ENCODE measurements around the gene RPL18A. TPM values are rescaled to one million over a fixed set of nuclear protein-coding genes. Genes with fewer than 3 reads are reported as not detected.

RPL18A gene
- total RNA-seq, 1 donor from 2014 or later = 2,478 TPM

DNA sequence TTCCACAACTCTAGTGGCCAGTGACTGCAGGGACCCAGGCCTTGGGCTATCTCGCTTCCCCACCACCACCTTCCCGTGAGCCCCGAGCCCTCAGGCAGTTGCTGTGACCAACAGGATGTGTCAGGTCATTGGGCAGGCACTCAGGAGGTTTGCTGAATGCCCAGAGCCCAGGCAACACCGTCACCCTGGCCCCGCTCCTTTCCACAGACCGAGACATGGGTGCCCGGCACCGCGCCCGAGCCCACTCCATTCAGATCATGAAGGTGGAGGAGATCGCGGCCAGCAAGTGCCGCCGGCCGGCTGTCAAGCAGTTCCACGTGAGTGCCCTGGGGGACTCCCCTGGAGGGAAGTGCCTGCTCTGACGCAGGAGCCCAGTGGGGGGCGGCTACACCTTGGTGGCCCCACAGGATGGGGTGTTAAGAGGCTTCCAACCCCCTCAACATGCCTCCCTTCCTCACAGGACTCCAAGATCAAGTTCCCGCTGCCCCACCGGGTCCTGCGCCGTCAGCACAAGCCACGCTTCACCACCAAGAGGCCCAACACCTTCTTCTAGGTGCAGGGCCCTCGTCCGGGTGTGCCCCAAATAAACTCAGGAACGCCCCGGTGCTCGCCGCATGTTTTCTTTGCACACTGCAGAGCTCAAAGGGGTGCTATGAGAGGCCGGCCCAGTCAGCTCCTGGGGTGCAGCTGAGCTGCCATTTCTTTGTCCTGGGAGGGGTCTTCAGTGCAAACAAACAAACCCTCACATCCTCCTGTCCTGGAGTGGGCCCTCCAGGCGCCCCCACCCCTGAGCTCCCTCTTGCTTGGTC is 3.2 kb downstream of the RPL18A start:
- Histone ChIP-seq H3K27me3 (ENCODE audit: control insufficient read depth, insufficient read depth, low read length) (peaks cover 6% of the 10 kb centered on the region), H3K4me3 (ENCODE audit: low read depth, low read length) (no peak overlapping the region), H3K36me3 (ENCODE audit: control insufficient read depth, insufficient read depth, low read length) (peaks cover 7% of the 10 kb centered on the region)
- TF ChIP-seq, protein P1, sequence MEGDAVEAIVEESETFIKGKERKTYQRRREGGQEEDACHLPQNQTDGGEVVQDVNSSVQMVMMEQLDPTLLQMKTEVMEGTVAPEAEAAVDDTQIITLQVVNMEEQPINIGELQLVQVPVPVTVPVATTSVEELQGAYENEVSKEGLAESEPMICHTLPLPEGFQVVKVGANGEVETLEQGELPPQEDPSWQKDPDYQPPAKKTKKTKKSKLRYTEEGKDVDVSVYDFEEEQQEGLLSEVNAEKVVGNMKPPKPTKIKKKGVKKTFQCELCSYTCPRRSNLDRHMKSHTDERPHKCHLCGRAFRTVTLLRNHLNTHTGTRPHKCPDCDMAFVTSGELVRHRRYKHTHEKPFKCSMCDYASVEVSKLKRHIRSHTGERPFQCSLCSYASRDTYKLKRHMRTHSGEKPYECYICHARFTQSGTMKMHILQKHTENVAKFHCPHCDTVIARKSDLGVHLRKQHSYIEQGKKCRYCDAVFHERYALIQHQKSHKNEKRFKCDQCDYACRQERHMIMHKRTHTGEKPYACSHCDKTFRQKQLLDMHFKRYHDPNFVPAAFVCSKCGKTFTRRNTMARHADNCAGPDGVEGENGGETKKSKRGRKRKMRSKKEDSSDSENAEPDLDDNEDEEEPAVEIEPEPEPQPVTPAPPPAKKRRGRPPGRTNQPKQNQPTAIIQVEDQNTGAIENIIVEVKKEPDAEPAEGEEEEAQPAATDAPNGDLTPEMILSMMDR (IDR thresholded peaks at IDR 0.05; ENCODE audit: insufficient read depth, low read length, poor library complexity, severe bottlenecking) = no peak
- DNase-seq (ENCODE audit: low read depth) = no peak

DNA sequence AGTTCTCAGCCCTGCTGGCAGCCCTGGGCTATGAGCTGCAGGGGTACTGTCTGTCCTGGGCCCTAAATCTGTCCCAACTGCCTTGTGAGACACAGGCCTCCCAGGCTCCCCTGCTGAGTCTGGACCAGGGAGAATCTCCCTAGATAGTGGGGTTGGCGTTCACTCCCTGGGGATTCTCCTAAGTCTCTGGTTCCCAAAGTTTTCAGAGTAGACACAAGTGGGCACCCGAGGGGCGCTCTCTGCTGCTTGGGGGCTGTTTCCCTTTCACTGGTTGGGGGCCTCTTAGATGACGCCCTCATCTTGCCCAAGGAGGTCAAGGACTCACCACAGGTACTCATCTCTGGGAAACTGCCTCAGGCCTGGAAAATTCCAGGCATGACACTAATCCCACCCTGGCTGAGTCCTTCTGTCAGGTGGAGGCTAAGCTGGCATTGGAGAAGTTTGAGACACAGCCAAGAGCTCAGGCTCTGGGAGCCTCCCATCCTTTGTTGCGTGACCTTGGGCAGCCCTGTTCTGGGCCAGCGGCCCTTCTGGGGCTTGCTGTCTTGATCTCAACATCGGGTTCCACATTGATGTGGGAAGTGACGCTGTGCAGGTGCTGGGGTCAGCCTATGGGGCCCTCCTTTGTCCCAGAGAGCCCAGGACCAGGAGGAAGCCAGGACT is 3.9 kb downstream of the RPL18A start:
- TF ChIP-seq, protein P1 (IDR thresholded peaks at IDR 0.05; ENCODE audit: insufficient read depth, low read length, poor library complexity, severe bottlenecking) = no peak
- Histone ChIP-seq H3K27me3 (ENCODE audit: control insufficient read depth, insufficient read depth, low read length) (peaks cover 12% of the 10 kb centered on the region), H3K36me3 (ENCODE audit: control insufficient read depth, insufficient read depth, low read length) (peaks cover 7% of the 10 kb centered on the region), H3K4me3 (ENCODE audit: low read depth, low read length) (no peak overlapping the region)
- DNase-seq (ENCODE audit: low read depth) = no peak

DNA sequence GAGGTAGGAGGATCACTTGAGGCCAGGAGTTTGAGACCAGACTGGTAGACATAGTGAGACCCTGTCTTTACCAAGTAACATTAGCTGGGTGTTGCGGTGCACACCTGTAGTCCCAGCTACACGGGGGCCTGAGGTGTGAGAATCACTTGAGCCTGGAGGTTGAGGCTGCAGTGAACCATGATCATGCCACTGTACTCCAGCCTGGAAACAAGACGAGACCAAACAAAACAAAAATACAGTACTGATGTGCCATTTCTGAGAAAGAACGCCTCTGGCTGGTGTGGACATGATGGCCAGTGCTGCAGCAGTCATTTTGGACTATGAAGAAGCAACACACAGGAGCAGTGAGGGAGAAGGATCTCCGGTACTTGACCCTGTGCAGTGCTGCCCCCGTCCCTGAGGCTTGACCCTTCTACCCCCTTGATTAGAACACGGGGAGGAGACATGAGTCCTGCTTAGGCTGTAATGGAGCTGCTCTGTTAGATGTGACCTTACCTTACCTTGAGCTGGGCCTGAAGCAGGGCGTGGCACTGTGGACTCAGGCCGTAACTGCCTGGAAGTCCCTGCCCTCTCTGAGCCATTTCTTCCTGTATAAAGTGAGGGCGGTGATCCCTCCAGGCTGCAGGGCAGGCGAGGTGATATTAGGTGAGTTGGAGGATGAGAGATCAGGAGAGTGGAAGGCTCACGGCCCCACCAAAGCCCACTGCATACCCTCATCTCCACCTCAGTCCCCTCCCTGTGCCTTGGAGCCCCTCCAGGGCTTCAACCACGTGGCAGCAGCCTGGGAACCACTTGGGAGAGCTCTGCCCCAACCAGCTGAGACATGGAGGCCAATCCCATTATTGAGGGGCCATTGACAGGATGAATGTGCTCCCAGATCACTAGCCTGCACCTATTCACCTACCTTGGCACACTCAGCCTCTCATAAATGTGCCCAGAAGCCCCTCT is 5.9 kb downstream of the RPL18A start:
- H3K4me3 ChIP-seq (ENCODE audit: low read depth, low read length) = no peak overlapping the region

DNA sequence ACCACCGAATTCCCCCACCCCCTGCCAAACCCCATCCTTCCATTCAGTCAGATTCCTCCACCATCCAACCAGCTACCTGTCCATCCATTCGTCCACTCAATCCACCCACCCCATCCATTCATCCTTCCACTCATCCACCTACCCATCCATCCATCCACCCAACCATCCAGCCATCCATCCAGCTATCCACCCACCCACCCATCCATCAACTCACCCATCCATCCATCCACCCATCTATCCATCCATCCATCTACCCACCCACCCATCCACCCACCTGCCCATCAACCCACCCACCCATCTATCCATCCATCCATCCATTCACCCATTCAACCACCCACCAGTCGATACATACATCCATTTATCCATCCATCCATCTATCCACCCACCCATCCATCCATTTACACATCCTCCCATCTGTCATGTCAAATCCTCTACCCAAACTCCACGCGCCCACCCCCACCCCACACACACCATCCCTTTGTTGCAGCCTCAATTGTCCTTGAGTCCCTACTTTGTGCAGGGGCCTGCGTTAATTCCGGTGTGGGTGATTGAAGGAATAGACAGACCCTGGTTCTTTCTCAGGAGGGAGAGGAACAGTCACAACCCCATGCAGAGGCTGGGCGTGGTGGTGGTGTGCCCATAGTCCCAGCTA is 6.7 kb downstream of the RPL18A start:
- peaks cover 7% of the 10 kb centered on the region for H3K36me3 ChIP-seq (ENCODE audit: control insufficient read depth, insufficient read depth, low read length)
- no peak overlapping the region for H3K4me3 ChIP-seq (ENCODE audit: low read depth, low read length)
- TF ChIP-seq, protein P1 (IDR thresholded peaks at IDR 0.05; ENCODE audit: insufficient read depth, low read length, poor library complexity, severe bottlenecking) = no peak
- H3K27me3 ChIP-seq (ENCODE audit: control insufficient read depth, insufficient read depth, low read length) = peaks cover 38% of the 10 kb centered on the region
- DNase-seq (ENCODE audit: low read depth) = no peak

More for the DNA sequence above, 5.9 kb downstream of the RPL18A start:
- DNase-seq (ENCODE audit: low read depth) = no peak
- TF ChIP-seq, protein P1 (IDR thresholded peaks at IDR 0.05; ENCODE audit: insufficient read depth, low read length, poor library complexity, severe bottlenecking) = no peak
- H3K36me3 ChIP-seq (ENCODE audit: control insufficient read depth, insufficient read depth, low read length) = peaks cover 7% of the 10 kb centered on the region
- peaks cover 30% of the 10 kb centered on the region for H3K27me3 ChIP-seq (ENCODE audit: control insufficient read depth, insufficient read depth, low read length)

DNA sequence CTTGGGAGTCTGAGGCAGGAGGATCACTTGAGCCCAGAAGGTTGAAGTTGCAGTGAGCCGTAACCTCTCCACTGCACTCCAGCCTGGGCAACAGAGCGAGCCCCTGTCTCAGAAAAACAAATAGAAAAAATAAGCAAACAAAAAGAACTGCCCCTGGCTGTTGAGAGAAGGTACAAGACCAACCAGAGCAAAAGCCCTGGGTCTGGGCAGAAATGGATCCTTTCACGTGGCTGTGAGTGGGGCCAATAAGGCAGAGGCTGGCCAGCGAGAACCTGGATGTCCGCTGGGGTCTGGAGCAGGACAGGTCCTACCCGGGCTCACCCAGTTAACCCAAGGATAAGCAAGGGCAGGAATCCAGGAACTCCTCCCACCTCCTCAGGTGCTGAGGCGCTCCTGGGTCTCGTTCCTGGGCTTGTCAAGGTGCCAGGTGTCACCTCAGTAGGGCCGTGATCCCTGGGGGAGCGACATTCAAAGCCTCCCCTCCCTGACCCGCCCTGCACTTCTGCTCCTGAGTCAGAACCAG is 7.3 kb downstream of the RPL18A start:
- DNase-seq (ENCODE audit: low read depth) = no peak
- Histone ChIP-seq H3K27me3 (ENCODE audit: control insufficient read depth, insufficient read depth, low read length) (peaks cover 44% of the 10 kb centered on the region), H3K36me3 (ENCODE audit: control insufficient read depth, insufficient read depth, low read length) (peaks cover 7% of the 10 kb centered on the region), H3K4me3 (ENCODE audit: low read depth, low read length) (no peak overlapping the region)
- TF ChIP-seq, protein P1 (IDR thresholded peaks at IDR 0.05; ENCODE audit: insufficient read depth, low read length, poor library complexity, severe bottlenecking) = no peak
